AML-193 (cell line): ENCODE data around the gene CST9L.
A peak's percentile ranks its signal among the peaks of the same experiment; 100 is the strongest.

ENCODE experiments used
- DNase-seq, 2 experiments: peaks; one replicate each; lab custom pipeline; 2025; lab: John Stamatoyannopoulos, UW

Gene CST9L

GRCh38 chr20:23568320-23568970, at the start of gene CST9L:
TSS of gene CST9L (minus strand) at chr20:23568484. CDS start at chr20:23568450, 34 bp downstream.
- no peak for DNase-seq

- no peak for DNase-seq
Measured at GRCh38 chr20:23614163-23614562, 45.9 kb upstream of the CST9L start.

GRCh38 chr20:23613676-23614075, 45.4 kb upstream of the CST9L start:
- DNase-seq, result no peak

GRCh38 chr20:23612396-23612795, 44.1 kb upstream of the CST9L start:
- DNase-seq, result no peak

- DNase-seq, result no peak
Measured at GRCh38 chr20:23609486-23610109, 41.3 kb upstream of the CST9L start.

GRCh38 chr20:23608251-23608846, 40.1 kb upstream of the CST9L start:
- no peak for DNase-seq

- DNase-seq, result no peak
Measured at GRCh38 chr20:23607497-23608245, 39.4 kb upstream of the CST9L start.

GRCh38 chr20:23606652-23607049, 38.4 kb upstream of the CST9L start:
- DNase-seq, result peak; percentile 27 to 43

GRCh38 chr20:23605867-23606651, 37.8 kb upstream of the CST9L start, which contains the start of gene CST9:
TSS of gene CST9 (minus strand) at chr20:23605917. CDS start at chr20:23605864, 53 bp downstream.
- DNase-seq, result no peak

GRCh38 chr20:23604306-23604705, 36.0 kb upstream of the CST9L start:
- no peak for DNase-seq

GRCh38 chr20:23603321-23603720, 35.0 kb upstream of the CST9L start:
- no peak for DNase-seq

- DNase-seq, result no peak
Measured at GRCh38 chr20:23602699-23603098, 34.4 kb upstream of the CST9L start.

- peak; percentile 55 to 56 for DNase-seq
Measured at GRCh38 chr20:23602241-23602640, 34.0 kb upstream of the CST9L start.

GRCh38 chr20:23601715-23602114, 33.4 kb upstream of the CST9L start:
- DNase-seq, result no peak

GRCh38 chr20:23598481-23598880, 30.2 kb upstream of the CST9L start:
- no peak for DNase-seq

- peak; percentile 5 to 11 for DNase-seq
Measured at GRCh38 chr20:23596579-23597250, 28.4 kb upstream of the CST9L start.

- no peak for DNase-seq
Measured at GRCh38 chr20:23595941-23596340, 27.7 kb upstream of the CST9L start.

- no peak for DNase-seq
Measured at GRCh38 chr20:23588434-23589403, 20.4 kb upstream of the CST9L start.

- no peak for DNase-seq
Measured at GRCh38 chr20:23587631-23588030, 19.3 kb upstream of the CST9L start.
